Testis (tissue), 2 donors: ENCODE results near the gene ARSI.

ENCODE experiments used
- CTCF ChIP-seq, 3 experiments: fragments of 450-650 bp in 2 of 3; fragments of 200-600 bp in 1 of 3; sonication (generic) in 1 of 3; IDR thresholded peaks; one replicate each; pipeline ENCODE4 v1.5.1; 2016 to 2019; ENCODE audit warnings: antibody characterized with exemption in 3 of 3, mild to moderate bottlenecking in 2 of 3, moderate library complexity in 1 of 3
- POLR2A ChIP-seq: fragments of 450-650 bp; IDR thresholded peaks from one replicate; pipeline ENCODE4 v1.6.1; 2017; ENCODE audit warnings: antibody characterized with exemption, mild to moderate bottlenecking, moderate library complexity

- TF ChIP-seq CTCF (IDR thresholded peaks at IDR 0.05) = no peak
- TF ChIP-seq POLR2A = no peak
These were observed 40.2 kb downstream of the ARSI start for GRCh38 chr5:150262502-150262901.
